D721Med (cell line): ENCODE data around the gene HIVEP3.

Experiments
- DNase-seq: peaks from one replicate; pipeline ENCODE4 v3.0.0; 2011; ENCODE audit warnings: low spot score; ENCODE audit not compliant: insufficient read length
- FAIRE-seq: peaks from 2 replicates; lab custom pipeline; 2011; peaks lifted over from hg19 to GRCh38; lab: Jason Lieb, UNC
- TF ChIP-seq, protein P1 (sequence below): IDR thresholded peaks from 2 replicates; pipeline ENCODE4 v1.5.1; 2012; ENCODE audit warnings: mild to moderate bottlenecking, control low read depth; ENCODE audit not compliant: insufficient read depth; ENCODE audit errors: missing control alignments

HIVEP3 gene

DNA sequence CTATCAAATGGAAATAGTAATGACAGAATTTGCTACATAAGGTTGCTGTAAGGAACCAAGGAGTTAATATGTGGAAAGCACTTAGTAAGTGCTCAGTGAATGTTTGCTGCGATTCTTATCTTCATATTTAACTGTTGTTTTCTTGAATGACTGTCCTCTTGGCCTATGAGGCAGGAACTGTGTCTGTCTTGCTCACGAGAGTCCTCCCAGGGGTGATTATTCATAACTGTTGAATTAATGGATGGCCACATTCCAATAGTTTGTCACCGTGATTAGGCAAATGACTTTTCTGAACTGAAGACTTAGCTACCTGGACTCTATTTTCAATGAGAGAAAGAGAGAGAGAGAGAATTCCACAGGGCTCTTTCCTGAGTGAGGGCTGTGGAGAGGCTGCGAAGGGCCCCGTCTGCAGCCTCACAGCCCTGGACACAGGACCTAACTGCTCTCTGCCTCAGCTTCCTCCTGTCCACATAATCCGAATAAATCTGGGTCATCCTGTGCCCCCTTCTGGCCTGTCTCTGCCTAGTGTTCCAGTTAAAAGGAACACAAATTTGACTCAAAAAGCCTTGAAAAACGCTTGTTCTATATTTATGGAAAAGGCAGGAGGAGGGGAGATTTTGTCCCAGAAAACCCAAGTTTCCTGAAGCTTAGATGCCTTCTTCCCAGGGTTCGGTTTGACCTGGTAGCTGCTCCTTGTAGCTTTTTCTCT, 442.7 kb downstream of the HIVEP3 start:
- no peak for DNase-seq
- TF ChIP-seq, protein P1, sequence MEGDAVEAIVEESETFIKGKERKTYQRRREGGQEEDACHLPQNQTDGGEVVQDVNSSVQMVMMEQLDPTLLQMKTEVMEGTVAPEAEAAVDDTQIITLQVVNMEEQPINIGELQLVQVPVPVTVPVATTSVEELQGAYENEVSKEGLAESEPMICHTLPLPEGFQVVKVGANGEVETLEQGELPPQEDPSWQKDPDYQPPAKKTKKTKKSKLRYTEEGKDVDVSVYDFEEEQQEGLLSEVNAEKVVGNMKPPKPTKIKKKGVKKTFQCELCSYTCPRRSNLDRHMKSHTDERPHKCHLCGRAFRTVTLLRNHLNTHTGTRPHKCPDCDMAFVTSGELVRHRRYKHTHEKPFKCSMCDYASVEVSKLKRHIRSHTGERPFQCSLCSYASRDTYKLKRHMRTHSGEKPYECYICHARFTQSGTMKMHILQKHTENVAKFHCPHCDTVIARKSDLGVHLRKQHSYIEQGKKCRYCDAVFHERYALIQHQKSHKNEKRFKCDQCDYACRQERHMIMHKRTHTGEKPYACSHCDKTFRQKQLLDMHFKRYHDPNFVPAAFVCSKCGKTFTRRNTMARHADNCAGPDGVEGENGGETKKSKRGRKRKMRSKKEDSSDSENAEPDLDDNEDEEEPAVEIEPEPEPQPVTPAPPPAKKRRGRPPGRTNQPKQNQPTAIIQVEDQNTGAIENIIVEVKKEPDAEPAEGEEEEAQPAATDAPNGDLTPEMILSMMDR: peak; percentile 14
- FAIRE-seq: no peak

DNA sequence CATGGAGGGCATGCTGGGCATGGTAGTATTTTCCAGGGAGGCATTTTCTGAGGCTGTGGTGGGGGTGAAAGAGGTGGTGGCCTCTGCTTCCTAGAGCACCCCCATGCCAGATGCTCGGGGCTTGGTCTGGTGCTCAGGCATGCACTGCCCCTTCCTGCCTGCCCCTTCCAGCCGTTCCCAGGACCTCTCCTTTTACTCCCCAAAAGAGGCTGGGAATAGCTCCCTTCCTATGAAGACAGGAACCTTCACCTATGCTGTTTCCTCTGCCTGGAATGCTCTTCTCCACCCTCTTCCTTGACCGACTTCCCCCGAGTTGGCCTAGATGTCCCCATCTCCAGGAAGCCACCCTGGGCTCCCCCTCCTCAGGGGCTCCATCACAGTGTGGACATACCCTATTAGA, 443.4 kb downstream of the HIVEP3 start:
- no peak for DNase-seq
- TF ChIP-seq, protein P1: no peak
- no peak for FAIRE-seq

DNA sequence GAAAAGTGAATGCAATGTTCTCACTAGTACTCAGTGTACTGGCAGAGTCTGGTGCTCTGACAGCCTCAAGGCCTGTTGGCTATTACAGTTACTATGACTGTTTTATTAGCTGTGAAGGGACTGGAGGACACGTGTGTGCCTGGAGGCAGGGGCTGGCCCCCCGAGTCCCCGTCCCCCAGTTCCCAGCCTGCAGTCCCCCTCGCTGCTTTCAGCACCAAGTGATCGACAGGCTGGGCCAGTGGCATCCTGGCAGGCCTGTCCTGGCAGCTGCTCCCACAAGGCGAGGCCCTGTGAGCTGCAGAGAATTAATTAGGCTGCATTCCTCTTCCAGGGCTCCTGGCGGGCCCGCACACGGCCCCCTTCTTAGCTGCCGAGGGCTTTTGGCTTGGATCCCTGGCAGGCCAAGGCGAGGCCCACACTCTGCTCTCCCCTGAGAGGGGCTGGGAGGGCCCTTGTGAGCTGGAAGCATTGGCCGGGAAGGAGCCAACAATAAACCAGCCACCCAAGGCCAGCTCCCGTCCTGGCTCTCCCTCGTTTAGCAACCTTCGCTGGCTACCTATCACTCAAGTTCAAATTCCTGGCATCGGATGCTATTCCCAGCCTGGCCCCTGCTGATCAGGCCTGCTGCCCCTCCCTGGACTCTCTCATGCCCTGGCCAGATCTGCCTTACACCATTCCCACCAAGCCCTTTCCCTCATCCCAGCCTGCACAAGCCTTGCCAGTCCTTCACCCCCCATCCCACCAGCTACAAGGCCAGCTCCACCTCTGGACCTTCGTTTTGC, 444.0 kb downstream of the HIVEP3 start:
- DNase-seq (no peak), FAIRE-seq (no peak)
- TF ChIP-seq, protein P1: no peak

DNA sequence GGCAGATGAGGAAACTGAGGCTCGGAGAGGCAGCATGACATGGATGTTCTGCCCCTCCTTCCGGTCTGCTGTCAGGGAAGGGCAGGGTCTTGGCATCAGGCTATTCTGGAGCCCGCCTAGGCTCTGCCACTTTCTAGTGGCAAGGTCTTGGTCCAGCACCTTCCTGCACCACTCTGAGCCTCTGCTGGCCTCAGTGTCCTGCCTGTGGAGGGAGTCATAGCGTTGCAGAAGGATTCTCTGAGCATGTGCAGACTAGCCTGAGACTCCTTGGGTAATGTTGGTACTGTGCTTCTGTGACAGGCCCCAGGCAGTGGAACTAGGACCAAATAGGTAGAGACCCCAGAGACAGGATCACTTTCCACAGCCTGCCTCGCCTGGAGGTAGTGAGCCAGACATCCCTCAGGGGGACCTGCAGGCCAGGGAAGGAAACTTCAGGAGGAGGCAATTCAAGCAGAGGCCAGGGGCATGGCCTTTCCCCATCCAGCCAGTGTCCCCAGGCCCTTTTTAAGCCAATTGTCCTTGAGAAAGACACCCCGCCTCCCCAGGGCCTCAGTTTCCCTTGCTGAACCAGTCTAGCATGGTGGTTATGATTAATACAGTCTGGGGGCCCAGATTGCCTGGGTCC, 444.9 kb downstream of the HIVEP3 start:
- TF ChIP-seq, protein P1: no peak
- DNase-seq (no peak), FAIRE-seq (no peak)

DNA sequence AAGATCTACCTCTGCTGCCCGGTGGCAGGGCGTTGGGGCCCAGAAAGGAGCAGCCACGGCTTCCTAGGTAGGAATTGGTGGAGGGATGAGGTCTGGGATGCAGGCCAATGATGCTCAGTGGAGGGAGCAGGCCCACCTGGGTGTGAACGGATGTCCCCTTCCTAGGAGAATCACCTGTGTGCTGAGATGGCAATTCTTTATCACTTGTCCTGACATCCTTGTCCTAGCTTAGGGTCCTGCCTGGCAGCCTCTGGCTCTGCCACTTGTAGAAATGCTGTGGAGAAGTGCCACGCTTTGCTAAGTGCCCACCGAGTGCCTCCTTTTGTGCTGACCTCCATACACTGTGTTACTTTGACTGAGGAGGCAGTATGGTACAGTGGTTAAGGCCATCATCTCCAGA, 447.1 kb downstream of the HIVEP3 start:
- DNase-seq (no peak), FAIRE-seq (no peak)
- TF ChIP-seq, protein P1: no peak

DNA sequence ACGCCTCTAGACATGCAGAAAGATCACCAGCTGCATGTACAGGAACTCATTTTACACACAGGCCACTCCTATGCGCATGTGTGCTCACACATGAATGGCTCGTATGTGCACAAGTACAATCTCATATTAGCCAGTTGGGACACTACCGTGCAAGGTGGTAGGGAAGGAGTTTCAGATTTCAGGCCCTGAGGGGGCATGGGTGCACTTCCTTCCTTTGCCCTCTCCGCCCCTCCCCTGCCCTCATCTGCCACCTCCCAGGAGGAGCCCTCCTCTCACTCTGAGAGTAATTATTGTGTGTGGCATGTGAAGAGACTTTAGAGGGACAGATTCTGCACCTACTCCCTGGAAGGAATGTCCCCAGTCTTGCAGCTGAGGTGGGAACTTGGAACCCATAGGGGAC, 449.0 kb downstream of the HIVEP3 start:
- DNase-seq (no peak), FAIRE-seq (no peak)
- TF ChIP-seq, protein P1: no peak
